DMS79 (cell line): ENCODE data around the gene COPE.
"Not testable (repeated sequence)": the region's sequence is repeated elsewhere in the genome, so short reads cannot be mapped to it uniquely, and the experiment has no call there.

Experiments
- DNase-seq: peaks from one replicate; lab custom pipeline; 2025; lab: John Stamatoyannopoulos, UW

The COPE gene

DNA sequence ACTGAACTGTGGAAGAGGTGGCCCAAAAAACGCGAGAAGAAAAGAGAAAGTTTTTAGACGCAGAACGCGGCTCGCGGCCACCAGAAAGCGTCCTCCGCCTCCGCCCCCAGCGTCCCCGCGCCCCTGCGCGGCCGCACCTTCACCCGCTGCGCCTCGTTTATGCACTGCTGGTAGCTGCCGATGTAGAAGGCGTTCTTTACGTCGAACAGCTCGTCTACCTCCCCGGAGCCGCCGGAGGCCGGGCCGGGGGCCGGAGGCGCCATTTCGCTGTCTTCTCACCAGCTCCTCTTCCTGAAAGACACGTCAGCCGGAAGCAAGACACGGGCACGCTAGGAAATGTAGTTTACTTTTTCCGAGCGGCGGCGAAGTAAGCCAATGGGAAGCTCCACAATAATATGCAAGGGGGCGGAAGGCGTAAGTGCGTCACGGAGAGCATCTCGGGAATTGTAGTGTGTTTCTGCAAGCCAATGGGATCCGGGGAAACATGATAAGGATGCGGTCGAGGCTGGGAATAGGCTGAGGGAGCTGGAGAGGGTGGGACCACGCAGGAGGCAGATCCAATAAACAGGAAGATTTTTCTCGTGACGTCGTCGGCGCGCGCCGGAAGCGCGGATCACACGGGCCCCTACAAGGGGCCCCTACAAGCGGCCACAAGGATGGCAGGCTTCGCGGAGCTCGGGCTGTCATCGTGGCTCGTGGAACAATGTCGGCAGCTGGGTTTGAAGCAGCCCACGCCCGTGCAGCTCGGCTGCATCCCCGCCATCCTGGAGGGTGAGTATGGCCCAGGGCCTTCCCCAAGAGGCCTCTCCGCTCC lies at the start of gene COPE, which contains the start of gene DDX49:
TSS of gene COPE (minus strand) at position 302 of the 814 bp plus-strand sequence. CDS start at position 263, 39 bp downstream.
TSS of gene DDX49 (plus strand) at position 630 of the 814 bp plus-strand sequence. CDS start at position 657, 27 bp downstream.
- DNase-seq = peak; percentile 100

DNA sequence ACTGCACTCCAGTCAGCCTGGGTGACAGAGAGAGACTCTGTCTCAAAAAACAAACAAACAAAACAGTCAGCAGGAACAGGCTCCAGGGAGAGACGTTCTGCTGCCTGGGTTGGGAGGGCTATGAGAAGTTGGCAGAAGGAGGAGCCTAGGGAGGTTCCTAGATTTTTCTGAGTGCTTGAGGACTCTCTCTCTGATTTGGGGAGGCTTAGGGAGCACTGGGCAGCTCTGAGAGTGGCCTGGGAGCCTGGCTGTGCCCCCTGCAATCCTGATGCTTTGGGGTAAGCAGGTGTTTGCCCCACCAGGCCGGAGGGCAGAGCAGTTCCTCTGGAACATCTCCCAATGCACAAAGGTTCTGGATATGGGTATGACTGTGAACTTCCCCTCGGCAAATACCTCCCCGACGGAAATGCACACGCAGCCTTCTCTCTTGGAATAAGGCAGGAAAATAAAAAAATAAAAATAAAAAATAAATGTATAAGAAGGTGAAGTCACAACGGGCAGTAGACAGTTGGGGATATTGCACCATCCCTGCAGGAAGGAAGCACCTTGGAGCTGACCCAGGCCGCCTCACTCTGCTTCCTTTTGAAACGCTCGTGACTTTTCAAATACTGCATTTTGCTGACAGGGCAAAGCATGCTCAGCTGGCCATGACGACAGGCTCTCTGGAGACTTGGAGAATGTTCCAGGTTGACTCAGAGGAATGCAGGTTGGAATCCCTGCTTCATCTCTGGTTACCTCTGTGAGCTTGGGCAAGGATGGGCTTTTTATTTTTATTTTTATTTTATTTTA lies 48.4 kb upstream of the COPE start:
- peak; percentile 82 for DNase-seq

DNA sequence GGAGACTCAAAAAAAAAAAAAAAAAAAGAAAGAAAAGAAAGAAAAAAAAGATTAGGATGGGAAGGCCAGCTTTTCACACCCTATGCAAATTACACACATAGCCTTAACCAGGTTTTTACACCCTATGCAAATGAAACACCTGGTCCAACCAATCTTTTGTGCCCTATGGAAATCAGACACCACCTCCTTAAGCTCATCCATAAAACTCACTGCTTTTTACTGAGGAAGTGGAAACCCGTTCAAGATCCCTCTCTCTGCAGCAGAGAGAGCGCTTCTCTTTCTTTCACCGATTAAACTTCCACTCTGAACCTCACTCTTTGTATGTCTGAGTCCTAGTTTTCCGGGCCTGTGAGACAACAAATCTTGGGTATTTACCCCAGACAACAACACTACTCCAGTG lies 47.1 kb upstream of the COPE start:
- DNase-seq = no peak

DNA sequence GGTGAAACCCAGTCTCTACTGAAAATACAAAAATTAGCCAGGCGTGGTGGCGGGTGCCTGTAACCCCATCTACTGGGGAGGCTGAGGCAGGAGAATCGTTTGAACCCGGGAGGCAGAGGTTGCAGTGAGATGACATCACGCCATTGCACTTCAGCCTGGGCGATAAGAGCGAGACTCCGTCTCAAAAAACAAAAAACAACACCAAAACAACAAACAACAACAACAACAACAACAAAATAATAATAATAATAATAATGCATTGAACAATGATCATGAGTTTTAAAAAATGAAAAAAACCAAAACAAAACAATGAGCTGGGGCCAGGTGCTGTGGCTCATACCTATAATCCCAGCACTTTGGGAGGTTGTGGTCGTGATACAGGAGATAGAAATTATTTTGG lies 44.9 kb upstream of the COPE start:
- DNase-seq = no peak

DNA sequence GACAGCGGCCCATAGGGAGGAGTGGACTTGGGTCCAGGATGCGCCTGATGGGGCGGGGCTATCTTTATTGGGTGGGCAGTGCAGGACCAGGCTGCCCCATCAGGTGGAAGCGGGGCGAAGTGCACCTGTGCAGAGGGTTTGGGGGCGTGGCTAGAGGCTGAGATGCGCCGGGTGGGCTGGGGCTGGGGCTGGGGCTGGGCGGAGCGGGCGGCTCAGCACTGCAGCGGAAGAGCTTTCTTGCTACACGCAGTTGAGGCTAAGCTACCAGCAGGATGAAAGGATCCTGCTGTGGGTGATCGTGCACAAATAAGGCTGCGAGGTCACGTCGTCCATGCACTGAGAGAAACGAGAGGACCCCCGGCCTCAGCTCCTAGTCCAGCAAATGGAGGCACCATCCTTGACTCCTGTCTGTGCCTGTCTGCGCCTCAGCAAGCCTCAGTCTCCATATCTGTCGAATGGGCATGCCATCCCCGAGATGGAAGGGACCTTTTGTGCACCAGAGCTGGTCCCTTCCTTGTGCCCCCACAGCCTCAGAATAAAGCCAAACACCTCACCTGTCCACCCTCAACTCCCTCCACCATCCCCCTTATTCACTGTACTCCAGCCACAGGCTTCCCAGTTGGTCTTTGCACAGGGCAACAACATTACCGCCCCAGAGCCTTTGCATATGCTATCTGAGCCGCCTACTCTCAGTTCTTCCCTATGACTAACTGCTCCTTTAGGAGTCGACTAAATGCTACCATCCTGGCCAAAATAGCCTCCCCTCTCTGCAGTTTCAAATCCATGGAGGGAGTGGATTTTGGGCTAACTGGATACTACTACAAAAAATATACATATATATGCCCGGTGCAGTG lies 42.8 kb upstream of the COPE start:
- no peak for DNase-seq

DNA sequence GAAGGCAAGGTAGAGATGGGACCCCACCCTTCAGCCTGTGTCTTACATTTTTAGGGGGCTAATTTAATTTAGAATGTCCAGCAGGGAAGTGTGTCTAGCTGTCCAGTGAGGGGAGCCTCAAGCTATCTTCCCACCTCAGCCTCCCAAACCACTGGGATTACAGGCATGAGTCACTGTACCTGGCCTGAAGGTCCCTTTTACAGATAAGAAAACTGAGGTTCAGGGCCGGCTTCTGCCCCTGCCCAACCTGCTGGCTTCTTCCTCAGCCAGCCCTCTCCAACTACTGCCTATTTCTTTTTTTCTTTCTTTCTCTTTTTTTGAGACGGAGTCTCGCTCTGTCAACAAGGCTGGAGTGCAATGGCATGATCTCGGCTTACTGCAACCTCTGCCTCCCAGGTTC lies 41.2 kb upstream of the COPE start:
- no peak for DNase-seq

DNA sequence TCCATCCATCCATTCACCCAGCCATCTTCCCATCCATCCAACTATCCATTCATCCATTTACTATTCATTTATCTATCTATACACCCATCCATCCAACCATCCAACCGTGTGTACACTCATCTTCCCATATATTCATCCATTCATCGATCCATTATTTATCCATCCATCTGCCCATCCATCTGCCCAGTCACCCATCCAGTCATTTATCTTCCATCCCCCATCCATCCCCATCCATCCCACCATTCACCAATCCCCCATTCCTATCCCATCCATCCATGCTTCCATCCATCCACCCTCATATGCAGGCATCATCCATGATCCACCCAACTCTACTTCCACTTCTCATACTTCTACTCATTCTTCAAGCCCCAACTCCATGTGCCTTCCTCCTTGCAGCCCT lies 35.9 kb upstream of the COPE start:
- DNase-seq = no peak

DNA sequence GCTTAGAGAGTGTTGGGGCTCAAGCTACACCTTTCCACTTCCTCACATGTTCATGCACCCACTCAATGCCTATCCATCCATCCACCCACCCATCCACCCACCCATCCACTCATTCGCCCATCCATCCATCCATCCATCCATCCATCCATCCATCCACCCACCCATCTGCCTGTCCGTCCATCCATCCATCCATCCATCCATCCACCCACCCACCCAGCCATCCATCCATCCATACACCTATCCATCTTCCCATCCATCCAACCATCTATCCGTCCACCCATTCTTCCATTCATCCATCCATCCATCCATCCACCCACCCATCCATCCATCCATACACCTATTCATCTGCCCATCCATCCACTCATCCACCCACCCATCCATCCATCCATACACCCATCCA lies 34.9 kb upstream of the COPE start:
- no peak for DNase-seq

DNA sequence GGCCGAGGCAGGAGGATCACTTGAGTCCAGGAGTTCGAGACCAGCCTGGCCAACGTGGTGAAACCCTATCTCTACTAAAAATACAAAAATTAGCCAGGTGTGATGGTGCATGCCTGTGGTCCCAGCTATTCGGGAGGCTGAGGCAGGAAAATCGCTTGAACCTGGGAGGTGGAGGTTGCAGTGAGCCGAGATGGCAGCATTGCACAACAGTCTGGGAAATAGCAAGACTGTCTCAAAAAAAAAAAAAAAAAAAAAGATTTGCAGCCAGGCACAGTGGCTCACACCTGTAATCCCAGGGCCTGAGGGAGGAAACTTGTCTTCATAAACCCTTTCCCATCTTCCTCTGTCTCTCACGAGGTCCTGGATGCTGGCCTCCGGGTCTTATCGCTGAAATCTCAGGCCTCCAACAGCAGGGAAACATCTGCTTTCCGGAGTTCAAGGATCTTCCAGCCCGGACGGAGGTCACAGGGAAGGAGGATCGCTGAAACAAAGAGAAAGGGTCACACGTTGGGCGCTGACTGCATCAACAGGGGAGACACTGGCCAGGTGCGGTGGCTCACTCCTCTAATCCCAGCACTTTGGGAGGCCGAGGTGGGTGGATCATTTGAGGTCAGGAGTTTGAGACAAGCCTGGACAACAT lies 33.3 kb upstream of the COPE start:
- DNase-seq = not testable (repeated sequence)

DNA sequence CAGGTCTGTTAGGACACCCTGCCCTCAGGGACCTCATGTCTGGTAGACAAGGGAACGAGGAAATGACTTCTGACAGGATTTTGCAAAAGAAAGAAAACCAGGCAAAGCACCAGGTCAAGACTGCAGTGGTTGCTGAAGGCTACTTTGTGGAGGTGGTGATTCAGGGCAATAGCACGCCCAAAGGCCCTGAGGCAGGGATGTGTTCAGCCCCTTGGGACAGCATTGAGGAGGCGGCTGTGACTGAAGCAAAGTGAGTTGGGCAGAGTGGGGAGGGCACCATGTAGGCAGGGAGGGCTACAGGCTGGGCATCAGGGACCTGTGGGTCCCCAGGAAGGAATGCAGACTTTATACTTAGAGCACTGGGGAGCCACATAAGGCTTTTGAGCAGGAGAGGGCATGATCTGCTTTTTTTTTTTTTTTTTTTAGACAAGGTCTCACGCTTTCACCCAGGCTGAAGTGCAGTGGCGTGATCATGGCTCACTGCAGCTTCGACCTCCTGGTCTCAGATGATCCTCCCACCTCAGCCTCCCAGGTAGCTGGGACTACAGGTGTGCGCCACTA lies 32.6 kb upstream of the COPE start:
- DNase-seq = no peak

DNA sequence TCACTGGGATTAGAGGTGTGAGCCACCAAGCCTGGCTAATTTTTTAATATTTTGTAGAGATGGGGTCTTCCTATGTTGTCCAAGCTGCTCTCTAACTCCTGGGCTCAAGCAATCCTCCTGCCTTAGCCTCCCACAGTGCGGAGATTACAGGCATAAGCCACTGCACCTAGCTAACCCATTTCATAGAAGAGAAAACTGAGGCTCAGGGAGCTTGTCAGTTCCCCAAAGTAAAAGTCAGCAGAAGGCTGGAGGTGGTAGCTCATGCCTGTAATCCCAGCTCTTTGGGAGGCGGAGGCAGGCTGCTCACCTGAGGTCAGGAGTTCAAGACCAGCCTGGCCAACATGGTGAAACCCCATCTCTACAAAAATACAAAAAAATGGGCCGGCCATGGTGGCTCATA lies 30.7 kb upstream of the COPE start:
- DNase-seq = no peak

DNA sequence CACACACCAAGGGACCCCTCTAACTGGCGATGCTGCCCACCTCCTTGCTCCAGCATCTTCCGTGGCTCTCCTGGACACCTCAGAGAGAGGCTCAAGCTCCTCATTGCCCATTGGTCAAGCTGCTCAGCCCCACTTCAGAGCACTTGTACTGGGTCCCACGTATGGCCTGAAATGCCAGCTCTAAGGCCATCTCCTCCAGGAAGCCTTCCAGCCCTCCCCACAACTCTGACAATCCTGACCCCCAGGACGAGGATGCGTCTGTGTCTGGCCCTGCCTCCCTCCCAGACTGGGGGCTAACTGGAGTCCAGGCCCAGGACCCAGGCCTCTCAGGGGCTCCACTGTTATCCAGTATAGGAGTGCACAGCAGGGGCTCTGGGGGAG lies 29.8 kb upstream of the COPE start:
- no peak for DNase-seq

DNA sequence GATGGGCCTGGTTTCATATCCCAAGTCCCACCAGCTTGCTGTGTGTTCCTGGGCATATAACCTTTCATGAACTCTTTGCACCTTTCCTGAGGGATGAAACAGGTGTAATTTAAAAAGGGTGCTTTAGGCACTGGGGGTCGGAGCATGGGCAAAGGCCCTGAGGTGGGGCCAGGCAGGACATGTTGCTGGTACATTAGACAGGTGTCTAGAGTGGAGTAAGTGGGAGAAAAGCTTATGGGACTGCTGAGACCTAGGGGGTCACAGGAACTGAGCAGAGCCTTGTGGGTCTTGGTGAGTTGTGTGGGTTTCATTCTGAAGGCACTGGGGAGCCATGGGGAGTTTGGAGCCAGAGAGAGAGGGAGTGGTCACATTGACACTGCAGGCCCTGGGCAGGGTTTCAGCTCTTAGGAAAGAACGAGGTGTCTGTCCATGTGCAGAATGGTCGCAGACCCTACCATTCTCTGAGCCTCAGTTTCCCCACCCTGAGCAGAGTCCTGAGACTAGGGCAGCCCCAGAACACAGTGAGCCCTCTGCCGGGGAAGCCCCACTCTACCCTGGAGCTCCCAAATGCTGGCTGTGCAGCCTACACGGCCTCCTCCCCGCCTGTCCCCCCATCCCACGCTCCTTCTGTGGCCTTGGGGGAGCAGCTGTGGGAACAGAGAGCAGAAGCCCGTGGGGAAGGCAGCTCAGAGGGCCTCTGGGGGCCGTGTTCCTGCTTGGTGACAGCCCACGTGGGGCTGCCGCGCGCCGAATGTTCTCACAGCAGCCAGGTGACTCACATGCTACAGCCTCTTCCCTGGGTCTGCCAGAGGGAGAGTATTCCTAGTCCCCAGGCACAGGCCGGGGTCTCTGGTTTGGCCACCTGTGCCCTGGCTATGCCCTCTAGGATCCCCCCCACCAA lies 29.1 kb upstream of the COPE start:
- DNase-seq = no peak

DNA sequence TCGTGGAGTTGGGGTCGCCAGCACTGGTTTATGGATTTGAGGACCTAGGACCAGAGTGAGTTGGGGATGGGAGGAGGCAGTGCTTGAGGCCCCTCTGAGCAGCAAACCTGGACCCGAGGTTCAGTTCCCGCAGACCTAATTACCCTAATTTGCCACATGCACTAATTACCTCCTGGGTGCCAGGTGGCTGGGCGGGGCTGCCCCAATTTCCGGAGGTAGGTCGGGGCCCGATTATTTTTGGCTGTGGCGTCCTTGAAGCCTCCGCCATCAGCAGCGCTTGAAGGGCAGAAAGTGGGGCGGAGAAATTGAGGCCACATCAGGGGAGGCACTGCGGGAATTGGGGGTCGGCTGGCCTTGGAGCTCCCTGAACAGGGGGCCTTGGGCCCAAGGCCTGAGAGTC lies 27.7 kb upstream of the COPE start:
- DNase-seq = no peak

DNA sequence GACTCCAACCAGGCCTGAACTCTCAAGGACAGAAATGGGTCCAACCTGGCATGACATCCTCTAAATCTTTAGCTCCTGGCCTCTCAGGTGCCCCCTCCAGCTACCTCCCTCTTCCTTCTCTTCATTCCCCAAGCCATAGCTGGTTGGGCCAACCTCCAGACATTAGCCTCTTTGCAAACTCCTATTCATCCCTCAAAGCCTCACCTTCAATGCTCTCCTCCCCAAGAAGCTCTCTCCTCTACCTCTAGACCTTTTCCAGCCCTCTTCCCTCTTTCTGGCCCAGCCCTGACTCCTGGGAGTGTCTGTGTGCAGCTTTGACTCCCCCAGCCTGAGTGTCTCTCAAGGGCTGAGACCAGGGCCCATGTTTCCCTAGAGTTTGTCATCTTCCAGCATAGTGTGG lies 27.1 kb upstream of the COPE start:
- DNase-seq = no peak

DNA sequence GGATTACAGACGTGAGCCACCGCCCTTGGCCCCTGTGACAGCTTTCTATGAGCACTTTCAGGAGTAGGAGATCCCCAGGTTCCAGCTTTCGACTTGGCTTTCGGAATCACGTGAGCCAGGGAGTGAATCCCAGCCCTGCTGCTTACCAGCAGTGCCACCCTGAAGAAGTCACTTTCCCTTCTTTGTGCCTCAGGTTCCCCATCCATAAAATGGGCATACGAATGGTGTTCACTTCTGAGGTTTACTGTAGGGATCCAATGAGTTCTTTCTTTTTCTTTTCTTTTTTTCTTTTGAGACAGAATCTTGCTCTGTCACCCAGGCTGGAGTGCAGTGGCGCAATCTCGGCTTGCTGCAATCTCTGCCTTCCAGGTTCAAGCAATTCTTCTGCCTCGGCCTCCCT lies 26.1 kb upstream of the COPE start:
- DNase-seq = no peak

DNA sequence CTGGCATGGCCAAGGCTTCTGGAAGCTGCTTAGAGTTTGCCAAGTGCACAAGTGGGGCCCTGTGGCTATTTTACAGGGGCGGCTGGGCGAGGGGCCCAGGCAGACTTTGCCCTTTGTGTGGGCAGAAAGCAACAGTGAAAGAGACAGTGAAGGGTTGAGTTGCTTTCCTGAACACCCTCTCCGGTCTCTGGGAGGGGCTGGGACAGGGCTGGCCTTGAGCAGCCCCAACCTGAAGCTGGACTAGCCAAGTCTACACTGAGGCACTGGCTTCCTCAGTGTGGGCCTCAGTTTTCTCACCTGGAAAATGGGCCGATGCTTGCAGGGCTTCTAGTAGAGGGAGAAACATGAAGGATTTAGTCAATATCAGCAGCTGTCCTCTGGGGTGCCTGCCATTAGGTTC lies 24.3 kb upstream of the COPE start:
- DNase-seq = no peak

DNA sequence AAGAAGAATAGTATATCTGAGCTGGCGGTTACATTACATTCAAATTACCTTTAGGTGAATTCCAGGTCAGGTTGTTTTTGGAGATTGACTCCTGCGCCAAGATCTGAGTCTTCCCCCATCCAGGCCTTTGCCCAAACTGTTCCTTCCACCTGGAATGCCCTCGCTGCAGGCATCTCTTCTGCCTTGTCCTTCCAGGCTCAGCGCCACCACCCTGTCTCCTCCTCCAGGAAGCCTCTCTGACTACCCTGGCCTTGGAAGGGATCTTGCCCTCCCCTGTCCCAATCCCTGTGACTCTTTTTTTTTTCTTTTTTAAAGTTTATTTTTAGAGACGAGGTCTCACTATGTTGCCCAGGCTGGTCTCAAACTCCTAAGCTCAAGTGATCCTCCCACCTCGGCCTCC lies 23.5 kb upstream of the COPE start:
- DNase-seq = no peak

DNA sequence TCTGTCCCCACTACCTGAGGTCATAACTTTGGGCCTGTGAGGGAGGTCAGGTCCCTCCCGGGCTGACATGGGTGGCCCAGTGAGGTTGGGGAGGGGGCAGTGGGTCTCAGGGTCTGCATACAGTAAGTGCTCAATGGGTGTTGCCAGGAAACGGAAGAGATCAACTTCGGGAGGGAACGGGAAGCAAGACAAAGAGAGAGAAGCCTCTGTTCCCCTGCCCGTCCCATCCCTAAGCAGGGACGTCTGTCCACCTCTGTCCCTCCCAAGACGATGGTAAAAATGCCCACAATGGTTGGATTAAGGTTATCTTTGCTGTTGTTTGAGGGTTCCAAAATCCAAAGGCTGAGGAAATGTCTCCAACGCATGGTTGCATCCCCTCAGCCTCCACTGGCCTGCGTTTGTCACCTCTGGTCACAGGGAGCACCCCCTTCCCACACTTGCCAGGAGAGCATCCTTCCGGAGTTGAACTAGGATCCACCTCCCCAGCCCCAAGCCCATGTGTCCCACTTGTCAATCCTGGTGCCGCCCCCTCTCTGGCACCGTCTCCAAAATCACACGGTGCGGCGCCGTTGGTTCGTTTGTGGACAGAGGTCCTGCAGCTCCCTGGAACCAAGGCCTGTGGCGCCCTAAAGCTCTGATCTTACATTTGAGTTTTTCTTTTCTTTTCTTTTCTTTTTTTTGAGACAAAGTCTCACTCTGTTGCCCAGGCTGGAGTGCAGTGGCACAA lies 22.6 kb upstream of the COPE start:
- DNase-seq = no peak
